OCI-LY3 (cell line): Measurements from ENCODE around the gene PLEKHB2.

ENCODE experiments used
- H2AFZ ChIP-seq: fragments of 200-600, 300-600 bp; shearing (Covaris generic); 2 replicates; pipeline ENCODE4 v1.6.0; 2014; ENCODE audit warnings: antibody characterized with exemption, low read depth, low read length
- H3K27ac ChIP-seq: fragments of 200-600, 300-600 bp; sonication (generic); 2 replicates; pipeline ENCODE4 v1.5.1; 2014; ENCODE audit warnings: mild to moderate bottlenecking, low read length, moderate library complexity, mixed read lengths
- H3K27me3 ChIP-seq: fragments of 200-600, 300-600 bp; sonication (generic); 2 replicates; pipeline ENCODE4 v1.6.1; 2014; ENCODE audit warnings: low read depth, low read length, mixed read lengths
- H3K36me3 ChIP-seq: fragments of 200-600, 300-600 bp; sonication (generic); replicated peaks from 2 replicates; pipeline ENCODE3; 2014; ENCODE audit warnings: low read depth, low read length, mixed read lengths
- H3K4me1 ChIP-seq: fragments of 300-600, 200-600 bp; sonication (generic); 2 replicates; pipeline ENCODE4 v1.6.1; 2014; ENCODE audit warnings: low read length, mixed read lengths
- H3K4me2 ChIP-seq: fragments of 200-600, 300-600 bp; sonication (generic); 2 replicates; pipeline ENCODE4 v1.6.1; 2014; ENCODE audit warnings: low read length, mixed read lengths
- H3K4me3 ChIP-seq: fragments of 300-600, 200-600 bp; sonication (generic); 2 replicates; pipeline ENCODE4 v1.5.1; 2014; ENCODE audit warnings: antibody characterized with exemption, mild to moderate bottlenecking, low read length, moderate library complexity
- H3K79me2 ChIP-seq: fragments of 300-600, 200-600 bp; shearing (Covaris generic); 2 replicates; pipeline ENCODE4 v1.6.1; 2014; ENCODE audit warnings: mild to moderate bottlenecking, low read length, mixed read lengths
- H3K9ac ChIP-seq: fragments of 300-600, 200-600 bp; shearing (Covaris generic); 2 replicates; pipeline ENCODE4 v1.6.0; 2014; ENCODE audit warnings: mild to moderate bottlenecking, low read length, moderate library complexity
- H3K9me3 ChIP-seq: fragments of 200-600, 300-600 bp; shearing (Covaris generic); 2 replicates; pipeline ENCODE4 v1.6.1; 2014; ENCODE audit warnings: low read length, mixed read lengths; ENCODE audit not compliant: insufficient read depth
- H4K20me1 ChIP-seq: fragments of 200-600, 300-600 bp; sonication (generic); 2 replicates; pipeline ENCODE4 v1.6.1; 2016; ENCODE audit warnings: low read length, mixed read lengths; ENCODE audit not compliant: insufficient read depth
- EZH2phosphoT487 ChIP-seq: fragments of 200-600 bp; shearing (Covaris generic); IDR thresholded peaks from 2 replicates; pipeline ENCODE4 v1.6.1; 2018; ENCODE audit warnings: antibody characterized with exemption, mixed run types, low read depth
- TF ChIP-seq, protein P1 (sequence below): fragments of 200-600, 300-600 bp; sonication (generic); IDR thresholded peaks from 2 replicates; pipeline ENCODE4 v1.5.1; 2014; ENCODE audit warnings: antibody characterized with exemption, low read length, low read depth

Gene PLEKHB2

DNA sequence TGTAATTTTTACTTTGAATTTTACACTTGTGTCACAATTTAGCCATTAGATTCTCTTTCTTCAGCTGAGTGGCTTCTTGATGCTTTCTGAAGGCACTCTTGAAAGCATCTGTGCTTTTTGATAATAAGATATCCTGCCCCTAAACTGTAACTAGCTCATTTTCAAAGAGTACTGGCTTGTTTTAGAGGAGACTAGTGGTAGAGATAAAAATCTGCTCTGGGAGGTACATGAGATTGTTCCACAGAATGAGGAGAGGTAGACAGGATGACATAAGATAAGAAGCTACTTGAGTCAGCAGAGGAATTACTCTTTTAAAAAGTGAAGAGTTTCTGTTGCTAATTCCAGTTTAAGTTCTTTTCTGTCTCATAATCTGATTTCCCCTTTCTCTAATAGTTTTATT lies 10.6 kb downstream of the PLEKHB2 start:
- no peak overlapping the region for H3K4me3 ChIP-seq
- H3K4me2 ChIP-seq, result no peak overlapping the region
- no peaks in the 10 kb centered on the region for H3K4me1 ChIP-seq
- H3K27ac ChIP-seq, result no peak overlapping the region
- no peak for TF ChIP-seq EZH2phosphoT487
- TF ChIP-seq, protein P1, sequence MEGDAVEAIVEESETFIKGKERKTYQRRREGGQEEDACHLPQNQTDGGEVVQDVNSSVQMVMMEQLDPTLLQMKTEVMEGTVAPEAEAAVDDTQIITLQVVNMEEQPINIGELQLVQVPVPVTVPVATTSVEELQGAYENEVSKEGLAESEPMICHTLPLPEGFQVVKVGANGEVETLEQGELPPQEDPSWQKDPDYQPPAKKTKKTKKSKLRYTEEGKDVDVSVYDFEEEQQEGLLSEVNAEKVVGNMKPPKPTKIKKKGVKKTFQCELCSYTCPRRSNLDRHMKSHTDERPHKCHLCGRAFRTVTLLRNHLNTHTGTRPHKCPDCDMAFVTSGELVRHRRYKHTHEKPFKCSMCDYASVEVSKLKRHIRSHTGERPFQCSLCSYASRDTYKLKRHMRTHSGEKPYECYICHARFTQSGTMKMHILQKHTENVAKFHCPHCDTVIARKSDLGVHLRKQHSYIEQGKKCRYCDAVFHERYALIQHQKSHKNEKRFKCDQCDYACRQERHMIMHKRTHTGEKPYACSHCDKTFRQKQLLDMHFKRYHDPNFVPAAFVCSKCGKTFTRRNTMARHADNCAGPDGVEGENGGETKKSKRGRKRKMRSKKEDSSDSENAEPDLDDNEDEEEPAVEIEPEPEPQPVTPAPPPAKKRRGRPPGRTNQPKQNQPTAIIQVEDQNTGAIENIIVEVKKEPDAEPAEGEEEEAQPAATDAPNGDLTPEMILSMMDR, result no peak
- peaks cover 96% of the 10 kb centered on the region for H3K79me2 ChIP-seq
- H3K36me3 ChIP-seq, result peaks cover 25% of the 10 kb centered on the region
- peaks cover 36% of the 10 kb centered on the region for H4K20me1 ChIP-seq
- H2AFZ ChIP-seq, result no peak overlapping the region
- no peaks in the 10 kb centered on the region for H3K9me3 ChIP-seq
- H3K9ac ChIP-seq, result no peak overlapping the region
- H3K27me3 ChIP-seq, result no peaks in the 10 kb centered on the region

DNA sequence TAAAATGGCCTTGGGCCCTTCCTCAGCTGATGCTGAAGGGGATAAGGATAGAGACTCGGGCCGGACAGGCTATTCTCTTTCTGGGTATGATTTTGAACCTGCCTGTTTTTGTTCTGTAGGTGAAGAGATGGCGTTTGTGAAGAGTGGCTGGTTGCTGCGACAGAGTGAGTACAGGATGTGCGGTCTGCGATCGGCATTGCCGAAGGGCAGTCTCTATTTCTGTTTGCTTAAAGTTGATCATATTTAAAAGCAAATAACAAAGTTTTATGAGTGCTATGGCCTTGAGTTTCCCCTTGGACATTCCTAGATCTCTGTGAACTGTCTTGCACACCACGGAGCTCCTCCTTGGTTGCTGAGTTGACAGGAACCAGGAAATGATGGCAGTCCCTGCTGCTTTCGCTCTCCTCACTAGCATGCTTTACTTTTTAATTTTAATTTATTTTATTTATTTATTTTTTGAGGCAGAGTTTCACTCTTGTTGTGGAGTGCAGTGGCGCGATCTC lies 15.7 kb downstream of the PLEKHB2 start:
- H3K9ac ChIP-seq, result no peak overlapping the region
- H3K79me2 ChIP-seq, result peaks cover 73% of the 10 kb centered on the region
- no peak for TF ChIP-seq EZH2phosphoT487
- TF ChIP-seq, protein P1, result no peak

GRCh38 chr2:131121464-131121863 lies 16.3 kb downstream of the PLEKHB2 start:
- TF ChIP-seq EZH2phosphoT487, result no peak
- TF ChIP-seq, protein P1, result no peak
- Histone ChIP-seq H3K4me1 (no peaks in the 10 kb centered on the region), H3K9me3 (no peaks in the 10 kb centered on the region), H3K36me3 (peaks cover 19% of the 10 kb centered on the region), H3K27ac (no peak overlapping the region), H3K27me3 (no peaks in the 10 kb centered on the region), H3K9ac (no peak overlapping the region), H3K4me2 (no peak overlapping the region), H4K20me1 (peaks cover 39% of the 10 kb centered on the region), H3K79me2 (peaks cover 67% of the 10 kb centered on the region), H2AFZ (no peak overlapping the region), H3K4me3 (no peak overlapping the region)

More for the DNA sequence above, 15.7 kb downstream of the PLEKHB2 start:
- Histone ChIP-seq H3K9me3 (no peaks in the 10 kb centered on the region), H3K4me3 (no peak overlapping the region), H3K4me2 (no peak overlapping the region), H3K36me3 (peaks cover 25% of the 10 kb centered on the region), H3K27me3 (no peaks in the 10 kb centered on the region), H4K20me1 (peaks cover 39% of the 10 kb centered on the region), H3K4me1 (no peaks in the 10 kb centered on the region), H3K27ac (no peak overlapping the region), H2AFZ (no peak overlapping the region)

DNA sequence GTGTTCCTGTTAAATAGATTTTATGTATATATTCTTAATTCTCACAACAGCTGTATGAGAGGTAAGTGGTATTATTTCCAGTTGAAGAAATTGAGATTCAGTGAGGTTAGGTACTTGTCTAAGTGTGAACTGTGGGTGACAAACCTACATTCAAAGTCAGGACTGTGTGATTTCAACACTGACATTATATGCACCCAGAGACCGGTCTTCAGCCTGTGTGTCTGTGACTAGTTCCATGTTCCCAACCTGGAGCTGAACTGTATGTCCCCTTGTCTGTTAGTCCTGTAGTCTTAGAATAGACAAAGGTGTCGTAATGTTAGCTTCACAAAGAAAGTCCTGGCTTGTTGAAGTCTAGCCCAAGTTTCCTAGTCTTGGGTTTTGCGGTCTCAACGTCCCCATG lies 17.4 kb downstream of the PLEKHB2 start:
- no peak overlapping the region for H3K9ac ChIP-seq
- H3K9me3 ChIP-seq, result no peaks in the 10 kb centered on the region
- peaks cover 57% of the 10 kb centered on the region for H3K79me2 ChIP-seq
- H3K4me2 ChIP-seq, result no peak overlapping the region
- TF ChIP-seq EZH2phosphoT487, result no peak
- TF ChIP-seq, protein P1, result no peak
- no peaks in the 10 kb centered on the region for H3K4me1 ChIP-seq
- peaks cover 28% of the 10 kb centered on the region for H3K36me3 ChIP-seq
- H3K27me3 ChIP-seq, result no peaks in the 10 kb centered on the region
- H3K4me3 ChIP-seq, result no peak overlapping the region
- peaks cover 38% of the 10 kb centered on the region for H4K20me1 ChIP-seq
- no peak overlapping the region for H2AFZ ChIP-seq
- no peak overlapping the region for H3K27ac ChIP-seq
